Skeletal muscle satellite cell (primary cell): ENCODE measurements around the gene WRAP73.
A peak's percentile ranks its signal among the peaks of the same experiment; 100 is the strongest.

Experiments
- H3K27me3 ChIP-seq: 2 replicates; pipeline ENCODE4 v1.7.0; 2013; ENCODE audit warnings: low read length; ENCODE audit not compliant: control insufficient read depth, insufficient read depth
- H3K36me3 ChIP-seq: 2 replicates; pipeline ENCODE4 v1.7.0; 2013; ENCODE audit warnings: mild to moderate bottlenecking, control low read depth, low read length; ENCODE audit not compliant: insufficient read depth
- H3K4me1 ChIP-seq: 2 replicates; pipeline ENCODE4 v1.7.0; 2013; ENCODE audit warnings: low read length; ENCODE audit not compliant: control insufficient read depth, insufficient read depth
- H3K4me2 ChIP-seq: 2 replicates; pipeline ENCODE4 v1.7.0; 2013; ENCODE audit warnings: mild to moderate bottlenecking, low read length
- H3K4me3 ChIP-seq: 2 replicates; pipeline ENCODE4 v1.7.0; 2013; ENCODE audit warnings: low read length
- H3K9ac ChIP-seq: 2 replicates; pipeline ENCODE4 v1.7.0; 2013; ENCODE audit warnings: mild to moderate bottlenecking, low read depth, low read length, moderate library complexity
- H3K9me3 ChIP-seq: replicated peaks from 2 replicates; pipeline ENCODE4 v1.7.0; 2013; ENCODE audit warnings: mild to moderate bottlenecking, control low read depth, low read length

Gene WRAP73

DNA sequence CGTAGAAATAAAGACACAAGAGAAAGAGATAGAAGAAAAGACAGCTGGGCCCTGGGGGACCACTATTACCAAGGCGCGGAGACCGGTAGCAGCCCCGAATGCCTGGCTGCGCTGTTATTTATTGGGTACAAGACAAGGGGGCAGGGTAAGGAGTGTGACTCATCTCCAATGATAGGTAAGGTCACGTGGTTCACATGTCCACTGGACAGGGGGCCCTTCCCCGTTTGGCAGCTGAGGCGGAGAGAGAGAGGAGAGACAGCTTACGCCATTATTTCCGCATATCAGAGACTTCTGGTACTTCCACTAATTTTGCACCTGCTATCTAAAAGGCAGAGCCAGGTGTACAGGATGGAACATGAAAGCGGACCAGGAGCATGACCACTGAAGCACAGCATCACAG lies 29.2 kb downstream of the WRAP73 start:
- Histone ChIP-seq H3K36me3 (no peaks in the 10 kb centered on the region), H3K4me2 (no peak overlapping the region), H3K27me3 (peaks cover 10% of the 10 kb centered on the region), H3K4me3 (no peak overlapping the region), H3K9me3 (no peaks in the 10 kb centered on the region), H3K9ac (no peak overlapping the region), H3K4me1 (peaks cover 19% of the 10 kb centered on the region)

DNA sequence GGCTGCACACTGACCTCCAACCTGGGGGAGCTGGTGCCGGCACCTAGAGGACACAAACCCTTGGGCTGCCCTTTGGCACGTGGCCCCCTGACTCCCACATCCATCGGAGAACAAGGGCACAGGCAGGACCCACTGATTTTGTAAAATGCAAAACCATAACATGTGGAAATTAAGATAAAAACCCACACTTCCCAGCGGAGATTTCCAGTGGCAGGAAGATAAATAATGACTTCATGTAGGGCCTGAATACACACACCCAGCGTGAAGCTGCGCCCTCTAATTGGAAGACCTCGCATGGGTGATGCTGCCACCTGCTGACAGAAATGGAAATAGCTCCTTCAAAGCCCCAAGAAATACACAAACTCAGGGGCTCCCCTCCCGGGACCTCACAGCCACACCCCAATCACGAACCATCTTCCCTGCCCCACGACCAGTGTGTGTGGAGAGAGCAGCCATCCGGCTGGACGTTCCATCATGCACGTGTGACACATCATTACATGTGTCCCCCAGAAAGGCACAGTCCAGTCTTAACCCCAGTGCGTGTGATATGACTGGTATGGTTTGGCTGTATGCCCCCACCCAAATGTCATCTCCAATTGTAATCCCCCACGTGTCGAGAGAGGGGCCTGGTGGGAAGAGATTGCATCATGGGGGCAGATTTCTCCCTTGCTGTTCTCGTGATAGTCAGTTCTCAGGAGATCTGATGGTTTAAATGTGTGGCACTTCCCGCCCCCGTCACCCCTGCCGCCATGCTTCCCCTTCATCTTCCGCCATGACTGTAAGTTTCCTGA lies 30.8 kb downstream of the WRAP73 start:
- Histone ChIP-seq H3K4me3 (no peak overlapping the region), H3K9ac (no peak overlapping the region), H3K4me1 (peaks cover 16% of the 10 kb centered on the region), H3K4me2 (no peak overlapping the region), H3K36me3 (no peaks in the 10 kb centered on the region), H3K27me3 (peaks cover 16% of the 10 kb centered on the region), H3K9me3 (no peaks in the 10 kb centered on the region)

DNA sequence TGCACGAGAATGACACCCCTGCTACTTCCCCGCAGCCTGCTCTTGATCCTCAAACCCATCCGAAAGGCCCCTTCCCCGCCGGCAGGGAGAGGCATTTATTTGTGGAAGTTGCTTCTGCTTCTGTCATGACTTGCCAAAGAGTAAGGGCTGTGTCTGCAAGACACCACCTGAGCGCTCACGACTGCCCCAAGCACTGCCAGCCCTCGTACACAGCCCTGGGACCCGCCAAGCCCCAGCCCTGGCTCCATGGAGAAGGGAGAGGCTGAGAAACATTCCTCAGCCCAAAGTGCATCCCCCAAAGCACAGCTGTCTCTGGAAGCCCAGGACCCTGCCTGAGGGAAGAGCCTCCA lies 31.4 kb downstream of the WRAP73 start:
- H3K9me3 ChIP-seq, result no peaks in the 10 kb centered on the region
- H3K4me1 ChIP-seq, result peaks cover 13% of the 10 kb centered on the region
- H3K9ac ChIP-seq, result no peak overlapping the region
- H3K4me2 ChIP-seq, result no peak overlapping the region
- H3K4me3 ChIP-seq, result no peak overlapping the region
- no peaks in the 10 kb centered on the region for H3K36me3 ChIP-seq
- H3K27me3 ChIP-seq, result peaks cover 19% of the 10 kb centered on the region

- H3K4me2 ChIP-seq, result no peak overlapping the region
- peaks cover 11% of the 10 kb centered on the region for H3K4me1 ChIP-seq
- no peak overlapping the region for H3K9ac ChIP-seq
- H3K36me3 ChIP-seq, result no peaks in the 10 kb centered on the region
- no peaks in the 10 kb centered on the region for H3K9me3 ChIP-seq
- H3K27me3 ChIP-seq, result peaks cover 21% of the 10 kb centered on the region
- no peak overlapping the region for H3K4me3 ChIP-seq
These were observed 32.0 kb downstream of the WRAP73 start for GRCh38 chr1:3617806-3618345.

DNA sequence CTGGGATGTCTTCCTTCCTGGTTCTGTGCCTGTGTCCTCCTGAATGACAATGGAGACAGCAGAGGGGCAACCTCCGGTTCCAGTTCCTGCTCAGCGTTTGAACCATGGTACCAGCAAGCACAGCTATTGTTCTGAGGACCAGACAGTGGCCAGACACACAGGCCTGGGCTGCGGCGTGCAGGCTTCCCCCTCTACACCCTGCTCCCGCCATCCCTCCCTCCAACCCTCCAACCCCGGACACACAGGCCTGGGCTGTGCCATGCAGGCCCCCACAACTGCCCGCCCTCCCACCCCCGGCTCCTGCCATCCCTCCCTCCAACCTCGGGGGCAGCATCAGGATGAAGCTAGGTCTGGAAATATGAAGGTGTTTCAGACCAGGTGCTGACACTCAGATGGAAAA lies 33.0 kb downstream of the WRAP73 start:
- no peaks in the 10 kb centered on the region for H3K36me3 ChIP-seq

GRCh38 chr1:3614755-3615742 lies 34.9 kb downstream of the WRAP73 start:
- Histone ChIP-seq H3K9me3 (no peaks in the 10 kb centered on the region), H3K27me3 (peaks cover 43% of the 10 kb centered on the region), H3K4me3 (no peak overlapping the region), H3K36me3 (no peaks in the 10 kb centered on the region), H3K9ac (no peak overlapping the region), H3K4me2 (no peak overlapping the region), H3K4me1 (peaks cover 9% of the 10 kb centered on the region)

More for the DNA sequence above, 33.0 kb downstream of the WRAP73 start:
- Histone ChIP-seq H3K4me1 (peaks cover 9% of the 10 kb centered on the region), H3K27me3 (peaks cover 30% of the 10 kb centered on the region), H3K9ac (no peak overlapping the region), H3K9me3 (no peaks in the 10 kb centered on the region), H3K4me2 (no peak overlapping the region), H3K4me3 (no peak overlapping the region)

- Histone ChIP-seq H3K4me1 (peaks cover 7% of the 10 kb centered on the region), H3K27me3 (peaks cover 59% of the 10 kb centered on the region), H3K36me3 (no peaks in the 10 kb centered on the region), H3K9me3 (no peaks in the 10 kb centered on the region), H3K4me2 (no peak overlapping the region), H3K9ac (no peak overlapping the region), H3K4me3 (no peak overlapping the region)
These were observed 37.8 kb downstream of the WRAP73 start for GRCh38 chr1:3612123-3612522.

- peaks cover 56% of the 10 kb centered on the region for H3K27me3 ChIP-seq
- peak within 1 kb of the TSS; percentile 37 for H3K4me2 ChIP-seq
- H3K9ac ChIP-seq, result no peak within 1 kb of the TSS
- H3K4me1 ChIP-seq, result peaks cover 7% of the 10 kb centered on the region
- H3K4me3 ChIP-seq, result no peak within 1 kb of the TSS
- H3K36me3 ChIP-seq, result no peaks in the 10 kb centered on the region
- H3K9me3 ChIP-seq, result no peaks in the 10 kb centered on the region
These were observed 38.5 kb downstream of the WRAP73 start, which contains the start of gene MEGF6 for GRCh38 chr1:3611170-3612019. TSS of gene MEGF6 (minus strand) at chr1:3611508. CDS start at chr1:3611268, 240 bp downstream.

- peak overlapping the region; percentile 37 for H3K4me2 ChIP-seq
- H3K36me3 ChIP-seq, result no peaks in the 10 kb centered on the region
- H3K9me3 ChIP-seq, result no peaks in the 10 kb centered on the region
- H3K4me3 ChIP-seq, result no peak overlapping the region
- H3K9ac ChIP-seq, result no peak overlapping the region
- peaks cover 52% of the 10 kb centered on the region for H3K27me3 ChIP-seq
- H3K4me1 ChIP-seq, result peaks cover 7% of the 10 kb centered on the region
These were observed 39.3 kb downstream of the WRAP73 start for GRCh38 chr1:3610527-3611169.

- peaks cover 50% of the 10 kb centered on the region for H3K27me3 ChIP-seq
These were observed 40.0 kb downstream of the WRAP73 start for GRCh38 chr1:3609769-3610526.

More at GRCh38 chr1:3609769-3610526, 40.0 kb downstream of the WRAP73 start:
- Histone ChIP-seq H3K4me1 (peaks cover 7% of the 10 kb centered on the region), H3K9me3 (no peaks in the 10 kb centered on the region), H3K4me2 (no peak overlapping the region), H3K9ac (no peak overlapping the region), H3K36me3 (no peaks in the 10 kb centered on the region), H3K4me3 (no peak overlapping the region)
